GM12872 (cell line): ENCODE measurements around the gene GLOD4.

ENCODE experiments used
- CTCF ChIP-seq: IDR thresholded peaks from 3 replicates; pipeline ENCODE4 v1.5.1; 2011; ENCODE audit warnings: low read depth, mild to moderate bottlenecking, low read length, moderate library complexity; ENCODE audit not compliant: insufficient read depth

GLOD4 gene

GRCh38 chr17:752620-753219 lies 29.4 kb downstream of the GLOD4 start:
- TF ChIP-seq CTCF: no peak

- TF ChIP-seq CTCF: peak; percentile 98
Observed at GRCh38 chr17:752002-752619, 30.0 kb downstream of the GLOD4 start, which contains the start of gene GEMIN4. Gene GEMIN4 (minus strand): TSS chr17:752264. CDS start chr17:752142, 122 bp downstream.

DNA sequence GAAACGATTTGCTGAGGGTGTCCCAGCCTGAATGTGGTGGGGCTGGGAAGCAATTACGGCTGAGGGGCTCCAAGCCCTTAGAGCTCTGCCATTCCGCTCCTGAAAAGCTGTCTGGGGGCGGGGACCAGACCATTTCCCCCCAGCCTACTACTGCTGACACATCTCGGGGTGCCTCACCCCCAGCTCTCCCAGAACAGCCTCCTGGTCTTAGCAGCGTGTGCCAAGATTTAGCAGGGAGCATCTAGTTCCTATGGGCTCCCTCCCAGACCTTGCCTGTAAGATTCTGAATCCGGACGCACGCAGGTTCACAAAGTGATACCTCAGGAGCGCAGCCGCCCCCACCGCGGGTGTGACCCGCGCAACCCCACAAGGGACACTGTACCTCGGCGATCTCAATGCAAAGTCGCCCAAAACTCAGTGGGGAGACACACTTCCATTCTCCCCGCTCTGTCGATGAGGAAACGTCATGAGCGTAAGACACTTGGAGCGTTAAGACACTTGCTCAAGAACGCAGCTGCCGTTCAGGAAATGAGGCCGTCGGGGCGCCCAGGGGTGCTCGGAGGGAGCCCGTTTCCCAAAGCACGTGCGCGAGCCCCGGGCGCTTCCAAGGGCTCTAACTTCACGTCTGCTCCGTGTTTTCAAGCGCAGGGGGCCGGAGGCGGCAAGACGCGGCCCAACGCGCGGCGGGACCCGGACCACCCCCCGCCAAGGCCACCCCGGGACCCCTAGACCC lies 30.6 kb downstream of the GLOD4 start:
- TF ChIP-seq CTCF: no peak

- no peak for TF ChIP-seq CTCF
Observed at GRCh38 chr17:750431-751037, 31.5 kb downstream of the GLOD4 start.

GRCh38 chr17:746783-747629 lies 35.1 kb downstream of the GLOD4 start:
- no peak for TF ChIP-seq CTCF

GRCh38 chr17:746181-746580 lies 35.9 kb downstream of the GLOD4 start:
- no peak for TF ChIP-seq CTCF

DNA sequence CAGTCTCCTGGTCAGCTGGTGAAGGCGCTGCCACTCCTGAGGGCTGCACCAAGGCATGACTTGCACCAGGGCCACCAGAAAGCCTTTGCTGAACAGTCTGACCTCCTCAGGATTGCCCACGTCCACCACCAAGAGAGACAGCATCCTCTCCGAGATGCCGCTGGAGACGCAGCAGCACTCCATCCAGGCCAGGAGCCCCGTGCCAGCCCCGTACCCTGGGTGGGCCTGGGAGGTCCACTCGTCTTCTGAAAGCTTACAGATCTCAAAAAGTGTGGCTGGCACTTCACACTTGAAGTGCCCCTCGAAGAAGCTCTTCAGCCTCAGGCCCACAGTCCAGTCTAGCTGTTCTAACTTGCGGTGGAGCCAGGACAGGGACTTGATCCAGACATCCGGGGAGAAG lies 36.7 kb downstream of the GLOD4 start:
- TF ChIP-seq CTCF: no peak
